ENCODE results near the gene NECAB3. TPM values are rescaled to one million over a fixed set of nuclear protein-coding genes. Genes with fewer than 3 reads are reported as not detected.

NECAB3 gene
- total RNA-seq, 1 donor from 2014 or later, result 19.2 TPM

DNA sequence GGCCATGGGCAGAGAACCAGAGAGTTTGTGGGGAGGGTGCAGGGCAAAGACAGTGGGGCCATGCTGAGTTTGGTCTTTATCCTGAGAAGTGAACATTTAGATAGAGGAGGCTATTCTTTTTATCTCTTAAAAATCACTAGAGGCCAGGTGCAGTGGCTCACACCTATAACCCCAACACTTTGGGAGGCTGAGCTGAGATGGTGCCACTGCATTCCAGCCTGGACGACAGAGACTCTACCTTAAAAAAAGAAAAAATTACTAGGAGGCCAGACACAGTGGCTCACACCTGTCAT is 37.2 kb upstream of the NECAB3 start:
- Histone ChIP-seq H3K4me1 (no peaks in the 10 kb centered on the region), H3F3A (ENCODE audit: low read depth) (no peaks in the 10 kb centered on the region), H3K9me3 (ENCODE audit: low read depth) (no peaks in the 10 kb centered on the region), H3K27ac (no peak overlapping the region), H3K9ac (no peak overlapping the region), H2AFZ (replicated peaks) (no peak overlapping the region), H3K4me3 (no peak overlapping the region), H3K79me2 (ENCODE audit: low read depth) (no peaks in the 10 kb centered on the region), H4K20me1 (ENCODE audit: low read depth) (no peaks in the 10 kb centered on the region), H3K4me2 (no peak overlapping the region), H3K36me3 (no peaks in the 10 kb centered on the region), H3K27me3 (no peaks in the 10 kb centered on the region)
- Mint-ChIP-seq H3K27me3 (ENCODE audit: insufficient read depth, low read depth) (peaks cover 2% of the 10 kb centered on the region), H3K4me3 (no peak overlapping the region), H3K9me3 (no peaks in the 10 kb centered on the region), H3K36me3 (no peaks in the 10 kb centered on the region), H3K27ac (no peak overlapping the region), H3K4me1 (peaks cover 6% of the 10 kb centered on the region)
- DNase-seq (ENCODE audit: low spot score), result no peak
- TF ChIP-seq EZH2phosphoT487 (IDR thresholded peaks at IDR 0.05) (no peak), CTCF (IDR thresholded peaks at IDR 0.05) (no peak), EZH2 (IDR thresholded peaks at IDR 0.05) (no peak)

- Mint-ChIP-seq H3K36me3 (no peaks in the 10 kb centered on the region), H3K27ac (no peak overlapping the region), H3K9me3 (no peaks in the 10 kb centered on the region), H3K4me1 (peaks cover 6% of the 10 kb centered on the region), H3K4me3 (no peak overlapping the region), H3K27me3 (ENCODE audit: insufficient read depth, low read depth) (peaks cover 2% of the 10 kb centered on the region)
- Histone ChIP-seq H3K79me2 (ENCODE audit: low read depth) (no peaks in the 10 kb centered on the region), H3K27ac (no peak overlapping the region), H3K9ac (no peak overlapping the region), H3F3A (ENCODE audit: low read depth) (no peaks in the 10 kb centered on the region), H3K4me3 (no peak overlapping the region), H3K4me2 (no peak overlapping the region), H3K9me3 (ENCODE audit: low read depth) (no peaks in the 10 kb centered on the region), H3K27me3 (no peaks in the 10 kb centered on the region), H3K36me3 (no peaks in the 10 kb centered on the region), H2AFZ (replicated peaks) (no peak overlapping the region), H3K4me1 (no peaks in the 10 kb centered on the region), H4K20me1 (ENCODE audit: low read depth) (no peaks in the 10 kb centered on the region)
- TF ChIP-seq EZH2phosphoT487 (IDR thresholded peaks at IDR 0.05) (no peak), CTCF (IDR thresholded peaks at IDR 0.05) (no peak), EZH2 (IDR thresholded peaks at IDR 0.05) (no peak)
- no peak for DNase-seq (ENCODE audit: low spot score)
Measured at GRCh38 chr20:33710681-33711445, 36.6 kb upstream of the NECAB3 start.

GRCh38 chr20:33709905-33710541 is 35.8 kb upstream of the NECAB3 start:
- H3K9me3 Mint-ChIP-seq, result no peaks in the 10 kb centered on the region
- H3K4me2 ChIP-seq, result no peak overlapping the region

More at GRCh38 chr20:33709905-33710541, 35.8 kb upstream of the NECAB3 start:
- Mint-ChIP-seq H3K4me3 (no peak overlapping the region), H3K4me1 (peaks cover 6% of the 10 kb centered on the region), H3K27ac (no peak overlapping the region), H3K27me3 (ENCODE audit: insufficient read depth, low read depth) (peaks cover 4% of the 10 kb centered on the region), H3K36me3 (no peaks in the 10 kb centered on the region)
- H3K36me3 ChIP-seq, result no peaks in the 10 kb centered on the region
- no peak overlapping the region for H3K27ac ChIP-seq
- no peaks in the 10 kb centered on the region for H4K20me1 ChIP-seq (ENCODE audit: low read depth)
- H3K9me3 ChIP-seq (ENCODE audit: low read depth), result no peaks in the 10 kb centered on the region
- no peak for DNase-seq (ENCODE audit: low spot score)
- H3K4me1 ChIP-seq, result no peaks in the 10 kb centered on the region
- H3F3A ChIP-seq (ENCODE audit: low read depth), result no peaks in the 10 kb centered on the region
- no peaks in the 10 kb centered on the region for H3K27me3 ChIP-seq
- H2AFZ ChIP-seq (replicated peaks), result no peak overlapping the region
- no peak for TF ChIP-seq EZH2 (IDR thresholded peaks at IDR 0.05)
- no peak for TF ChIP-seq CTCF (IDR thresholded peaks at IDR 0.05)
- no peak for TF ChIP-seq EZH2phosphoT487 (IDR thresholded peaks at IDR 0.05)
- no peaks in the 10 kb centered on the region for H3K79me2 ChIP-seq (ENCODE audit: low read depth)
- no peak overlapping the region for H3K4me3 ChIP-seq
- no peak overlapping the region for H3K9ac ChIP-seq
